Measurements from ENCODE around the gene AFF1.

The AFF1 gene

DNA sequence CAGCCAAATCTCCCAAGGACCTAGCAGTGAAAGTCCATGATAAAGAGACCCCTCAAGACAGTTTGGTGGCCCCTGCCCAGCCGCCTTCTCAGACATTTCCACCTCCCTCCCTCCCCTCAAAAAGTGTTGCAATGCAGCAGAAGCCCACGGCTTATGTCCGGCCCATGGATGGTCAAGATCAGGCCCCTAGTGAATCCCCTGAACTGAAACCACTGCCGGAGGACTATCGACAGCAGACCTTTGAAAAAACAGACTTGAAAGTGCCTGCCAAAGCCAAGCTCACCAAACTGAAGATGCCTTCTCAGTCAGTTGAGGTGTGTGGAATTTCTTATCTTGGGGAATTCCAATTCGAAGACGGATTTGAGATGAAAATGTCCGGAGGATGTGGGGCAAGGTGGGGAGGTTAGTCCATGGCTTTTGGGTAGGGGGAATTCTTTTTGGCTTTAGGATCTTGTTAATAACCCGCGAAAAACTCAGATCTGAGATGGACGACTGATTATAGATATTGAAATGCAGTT, 112.5 kb downstream of the AFF1 start:
- TF ChIP-seq TAF1 (IDR thresholded peaks at IDR 0.05; ENCODE audit: borderline replicate concordance, insufficient read depth, low read length) (no peak), SIN3A (IDR thresholded peaks at IDR 0.05; ENCODE audit: borderline replicate concordance, insufficient read depth, low read length) (no peak)

DNA sequence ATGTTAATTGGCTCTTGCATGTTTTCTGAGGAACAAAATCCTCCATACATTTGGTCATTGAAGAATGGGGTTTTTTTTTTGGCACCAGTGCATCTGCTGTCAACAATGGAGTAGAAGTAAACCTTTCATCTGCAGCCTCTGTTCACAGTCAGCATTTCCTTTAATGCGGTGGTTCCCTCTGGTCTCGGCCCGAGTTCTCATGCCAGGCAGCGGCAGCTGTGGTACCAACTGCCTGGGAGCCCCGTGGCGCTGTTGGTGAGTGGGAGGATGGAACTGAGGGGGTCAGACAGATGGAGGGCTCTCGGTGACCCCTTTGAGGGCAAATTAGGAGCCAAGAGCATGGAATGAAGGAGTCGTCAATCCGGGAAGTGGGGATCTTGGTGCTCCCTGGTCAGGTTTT, 114.7 kb downstream of the AFF1 start:
- TF ChIP-seq, protein P1, sequence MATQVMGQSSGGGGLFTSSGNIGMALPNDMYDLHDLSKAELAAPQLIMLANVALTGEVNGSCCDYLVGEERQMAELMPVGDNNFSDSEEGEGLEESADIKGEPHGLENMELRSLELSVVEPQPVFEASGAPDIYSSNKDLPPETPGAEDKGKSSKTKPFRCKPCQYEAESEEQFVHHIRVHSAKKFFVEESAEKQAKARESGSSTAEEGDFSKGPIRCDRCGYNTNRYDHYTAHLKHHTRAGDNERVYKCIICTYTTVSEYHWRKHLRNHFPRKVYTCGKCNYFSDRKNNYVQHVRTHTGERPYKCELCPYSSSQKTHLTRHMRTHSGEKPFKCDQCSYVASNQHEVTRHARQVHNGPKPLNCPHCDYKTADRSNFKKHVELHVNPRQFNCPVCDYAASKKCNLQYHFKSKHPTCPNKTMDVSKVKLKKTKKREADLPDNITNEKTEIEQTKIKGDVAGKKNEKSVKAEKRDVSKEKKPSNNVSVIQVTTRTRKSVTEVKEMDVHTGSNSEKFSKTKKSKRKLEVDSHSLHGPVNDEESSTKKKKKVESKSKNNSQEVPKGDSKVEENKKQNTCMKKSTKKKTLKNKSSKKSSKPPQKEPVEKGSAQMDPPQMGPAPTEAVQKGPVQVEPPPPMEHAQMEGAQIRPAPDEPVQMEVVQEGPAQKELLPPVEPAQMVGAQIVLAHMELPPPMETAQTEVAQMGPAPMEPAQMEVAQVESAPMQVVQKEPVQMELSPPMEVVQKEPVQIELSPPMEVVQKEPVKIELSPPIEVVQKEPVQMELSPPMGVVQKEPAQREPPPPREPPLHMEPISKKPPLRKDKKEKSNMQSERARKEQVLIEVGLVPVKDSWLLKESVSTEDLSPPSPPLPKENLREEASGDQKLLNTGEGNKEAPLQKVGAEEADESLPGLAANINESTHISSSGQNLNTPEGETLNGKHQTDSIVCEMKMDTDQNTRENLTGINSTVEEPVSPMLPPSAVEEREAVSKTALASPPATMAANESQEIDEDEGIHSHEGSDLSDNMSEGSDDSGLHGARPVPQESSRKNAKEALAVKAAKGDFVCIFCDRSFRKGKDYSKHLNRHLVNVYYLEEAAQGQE (IDR thresholded peaks at IDR 0.05; ENCODE audit: insufficient read depth in 1 of 2, low read depth in 2 of 2, low read length in 2 of 2) = no peak
- TF ChIP-seq FOXP2 (optimal IDR thresholded peaks at IDR 0.05; ENCODE audit: borderline replicate concordance, extremely low read depth, extremely low read length, insufficient read depth) (no peak), SIN3A (IDR thresholded peaks at IDR 0.05; ENCODE audit: borderline replicate concordance, insufficient read depth, low read length) (no peak), TAF1 (IDR thresholded peaks at IDR 0.05; ENCODE audit: borderline replicate concordance, insufficient read depth, low read length) (no peak), POLR2AphosphoS5 (IDR thresholded peaks at IDR 0.05; ENCODE audit: low read depth, low read length) (no peak)

DNA sequence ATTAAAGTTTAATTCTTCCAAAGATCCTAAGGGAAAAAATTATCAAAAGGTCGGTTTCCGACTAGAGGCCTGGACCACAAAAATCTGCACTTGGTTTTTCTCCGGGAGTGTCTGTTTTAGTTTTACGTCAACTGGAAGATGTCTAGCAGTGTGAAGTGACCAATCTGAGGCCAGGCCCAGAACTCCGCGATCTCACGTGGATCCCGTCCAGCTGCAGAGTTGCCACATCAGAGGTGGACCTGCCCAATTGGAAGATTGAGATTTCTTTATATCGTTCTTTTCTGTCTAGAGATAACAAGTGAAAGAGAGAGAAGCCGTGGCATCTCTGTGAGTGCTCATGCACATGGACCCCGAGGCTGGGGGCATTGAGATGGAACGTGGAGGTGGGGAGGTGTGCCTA, 115.8 kb downstream of the AFF1 start:
- TF ChIP-seq FOXP2 (optimal IDR thresholded peaks at IDR 0.05; ENCODE audit: borderline replicate concordance, extremely low read depth, extremely low read length, insufficient read depth) = no peak
- TF ChIP-seq POLR2AphosphoS5 (IDR thresholded peaks at IDR 0.05; ENCODE audit: low read depth, low read length) = no peak

DNA sequence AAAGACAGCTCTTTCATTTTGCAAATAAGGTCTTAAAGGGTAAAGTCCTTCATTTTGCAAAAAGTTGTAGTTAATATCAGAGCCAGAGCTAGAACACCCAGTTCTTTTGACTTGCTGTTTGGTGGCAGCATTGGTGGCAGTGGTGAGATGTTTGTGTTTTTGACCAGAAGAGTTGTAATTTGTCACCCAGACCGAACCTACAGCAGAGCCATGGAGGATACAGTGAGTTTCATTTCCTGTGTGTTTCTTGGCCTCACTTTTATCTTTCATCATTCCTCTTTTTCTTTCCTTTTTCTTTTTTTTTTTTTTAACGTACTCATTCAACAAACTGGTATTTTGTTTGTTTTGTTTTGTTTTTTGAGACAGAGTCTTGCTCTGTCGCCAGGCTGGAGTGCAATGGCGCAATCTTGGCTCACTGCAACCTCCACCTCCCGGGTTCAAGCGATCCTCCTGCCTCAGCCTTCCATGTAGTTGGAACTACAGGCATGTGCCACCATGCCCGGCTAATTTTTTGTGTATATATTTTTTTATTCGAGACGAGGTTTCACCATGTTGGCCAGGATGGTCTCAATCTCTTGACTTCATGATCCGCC, 116.4 kb downstream of the AFF1 start:
- TF ChIP-seq, protein P1 (IDR thresholded peaks at IDR 0.05; ENCODE audit: insufficient read depth in 1 of 2, low read depth in 2 of 2, low read length in 2 of 2) = no peak
- TF ChIP-seq SIN3A (IDR thresholded peaks at IDR 0.05; ENCODE audit: borderline replicate concordance, insufficient read depth, low read length) (no peak), POLR2AphosphoS5 (IDR thresholded peaks at IDR 0.05; ENCODE audit: low read depth, low read length) (no peak), FOXP2 (optimal IDR thresholded peaks at IDR 0.05; ENCODE audit: borderline replicate concordance, extremely low read depth, extremely low read length, insufficient read depth) (no peak), TAF1 (IDR thresholded peaks at IDR 0.05; ENCODE audit: borderline replicate concordance, insufficient read depth, low read length) (no peak)

DNA sequence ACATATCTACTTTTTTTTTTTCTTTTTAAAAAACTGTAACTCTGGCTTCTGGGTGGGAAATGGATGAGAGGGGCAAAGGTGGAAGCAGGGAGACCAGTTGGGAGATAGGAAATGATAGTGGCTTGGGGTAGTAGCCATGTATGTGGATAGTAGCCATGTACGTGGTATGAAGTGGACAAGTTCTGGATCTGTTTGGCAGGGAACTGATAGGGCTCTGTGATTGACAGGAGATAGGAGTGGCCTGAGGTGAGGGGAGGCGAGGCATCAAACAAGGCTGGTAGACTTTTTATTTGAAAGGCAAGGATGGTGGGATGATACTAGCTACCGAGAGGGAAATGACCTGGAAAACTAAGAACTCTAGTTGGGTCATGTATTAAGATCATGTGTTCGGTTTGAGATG, 117.8 kb downstream of the AFF1 start:
- TF ChIP-seq SIN3A (IDR thresholded peaks at IDR 0.05; ENCODE audit: borderline replicate concordance, insufficient read depth, low read length) (no peak), POLR2AphosphoS5 (IDR thresholded peaks at IDR 0.05; ENCODE audit: low read depth, low read length) (no peak), TAF1 (IDR thresholded peaks at IDR 0.05; ENCODE audit: borderline replicate concordance, insufficient read depth, low read length) (no peak), FOXP2 (optimal IDR thresholded peaks at IDR 0.05; ENCODE audit: borderline replicate concordance, extremely low read depth, extremely low read length, insufficient read depth) (no peak)
- TF ChIP-seq, protein P1 (IDR thresholded peaks at IDR 0.05; ENCODE audit: insufficient read depth in 1 of 2, low read depth in 2 of 2, low read length in 2 of 2) = no peak

DNA sequence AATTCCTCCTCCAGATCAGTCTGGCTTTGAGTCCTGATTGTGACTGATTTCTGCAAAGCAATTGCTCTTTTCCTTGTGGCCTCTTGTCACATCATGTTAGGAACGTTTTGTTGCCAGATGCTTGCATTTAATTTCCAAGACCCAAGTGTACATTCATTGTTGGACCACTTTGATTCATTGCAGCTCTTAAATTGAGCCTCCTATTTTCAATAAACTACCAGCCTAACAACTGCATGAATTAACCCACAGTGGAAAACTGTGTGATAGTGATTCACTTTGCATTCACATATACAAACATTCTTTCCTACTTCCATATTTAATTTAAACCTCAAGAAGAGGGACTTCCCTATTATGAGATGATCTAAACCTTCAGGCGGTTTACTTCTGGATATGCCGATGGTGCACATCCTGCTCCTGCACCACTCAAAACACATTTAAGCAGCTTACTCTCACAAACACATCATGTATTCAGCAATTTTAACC, 118.4 kb downstream of the AFF1 start:
- TF ChIP-seq SIN3A (IDR thresholded peaks at IDR 0.05; ENCODE audit: borderline replicate concordance, insufficient read depth, low read length) (no peak), FOXP2 (optimal IDR thresholded peaks at IDR 0.05; ENCODE audit: borderline replicate concordance, extremely low read depth, extremely low read length, insufficient read depth) (no peak), TAF1 (IDR thresholded peaks at IDR 0.05; ENCODE audit: borderline replicate concordance, insufficient read depth, low read length) (no peak), POLR2AphosphoS5 (IDR thresholded peaks at IDR 0.05; ENCODE audit: low read depth, low read length) (no peak)
- TF ChIP-seq, protein P1 (IDR thresholded peaks at IDR 0.05; ENCODE audit: insufficient read depth in 1 of 2, low read depth in 2 of 2, low read length in 2 of 2) = no peak

Measured in PFSK-1 (cell line).